GM18951 (cell line): ENCODE data around the gene SRSF5.

ENCODE experiments used
- POLR2A ChIP-seq: IDR thresholded peaks from 4 replicates; pipeline ENCODE4 v1.6.1; 2011; ENCODE audit warnings: mild to moderate bottlenecking; ENCODE audit not compliant: insufficient read length, insufficient read depth; ENCODE audit errors: extremely low read depth
- in situ Hi-C: fragments of 300-500 bp; cut with MboI; formaldehyde crosslinking; loops from one replicate; pipeline ENCODE4 v1.12.0; 2022; ENCODE audit warnings: low sequenced_read_pairs, mixed read lengths, inconsistent platforms; ENCODE audit not compliant: unreplicated experiment

SRSF5 gene

GRCh38 chr14:69820991-69821390 is 54.0 kb downstream of the SRSF5 start:
- no peak for TF ChIP-seq POLR2A
- in situ Hi-C loops: no loop called here
